Left ventricle myocardium inferior (tissue), 1 donor: ENCODE data around the gene UROC1. TPM values are rescaled to one million over a fixed set of nuclear protein-coding genes. Genes with fewer than 3 reads are reported as not detected.

ENCODE experiments used
- DNase-seq: peaks from one replicate; pipeline ENCODE4 v3.0.0-alpha.2; 2020
- H3K27ac ChIP-seq: fragments of 200-600 bp; replicated peaks from 2 replicates; pipeline ENCODE4 v1.8.0; 2021
- H3K27me3 ChIP-seq: fragments of 200-600 bp; 2 replicates; pipeline ENCODE4 v1.8.0; 2021; ENCODE audit warnings: low read depth
- H3K36me3 ChIP-seq: fragments of 200-600 bp; 2 replicates; pipeline ENCODE4 v1.8.0; 2021
- H3K4me1 ChIP-seq: fragments of 200-600 bp; 2 replicates; pipeline ENCODE4 v1.8.0; 2021
- H3K4me3 ChIP-seq: fragments of 200-600 bp; 2 replicates; pipeline ENCODE4 v1.8.0; 2021; ENCODE audit warnings: mild to moderate bottlenecking, moderate library complexity
- H3K9me3 ChIP-seq: fragments of 200-600 bp; replicated peaks from 2 replicates; pipeline ENCODE4 v1.8.0; 2021
- intact Hi-C: fragments of 100-400 bp; cut with micrococcal nuclease; formaldehyde crosslinking; loops from one replicate; pipeline ENCODE4 v1.11.0; 2022
- total RNA-seq: library from RNA; stranded (reverse); fragmentation: NEBNext Ultra II Directional; extraction: Animal tissue kit (Norgen Biotek cat#: 25700); gene quantifications from one replicate; pipeline ENCODE4 v1.2.1, GENCODE V29; 2021
- TF ChIP-seq, protein P1 (sequence below): fragments of 200-600 bp; IDR thresholded peaks from 2 replicates; pipeline ENCODE4 v1.8.0; 2021; ENCODE audit warnings: antibody characterized with exemption, mild to moderate bottlenecking, borderline replicate concordance
- donor health status: DM: no; HTN: yes; CAD: no; lungs with severe emphysema.

Gene UROC1
- total RNA-seq, 1 donor from 2014 or later = not detected

DNA sequence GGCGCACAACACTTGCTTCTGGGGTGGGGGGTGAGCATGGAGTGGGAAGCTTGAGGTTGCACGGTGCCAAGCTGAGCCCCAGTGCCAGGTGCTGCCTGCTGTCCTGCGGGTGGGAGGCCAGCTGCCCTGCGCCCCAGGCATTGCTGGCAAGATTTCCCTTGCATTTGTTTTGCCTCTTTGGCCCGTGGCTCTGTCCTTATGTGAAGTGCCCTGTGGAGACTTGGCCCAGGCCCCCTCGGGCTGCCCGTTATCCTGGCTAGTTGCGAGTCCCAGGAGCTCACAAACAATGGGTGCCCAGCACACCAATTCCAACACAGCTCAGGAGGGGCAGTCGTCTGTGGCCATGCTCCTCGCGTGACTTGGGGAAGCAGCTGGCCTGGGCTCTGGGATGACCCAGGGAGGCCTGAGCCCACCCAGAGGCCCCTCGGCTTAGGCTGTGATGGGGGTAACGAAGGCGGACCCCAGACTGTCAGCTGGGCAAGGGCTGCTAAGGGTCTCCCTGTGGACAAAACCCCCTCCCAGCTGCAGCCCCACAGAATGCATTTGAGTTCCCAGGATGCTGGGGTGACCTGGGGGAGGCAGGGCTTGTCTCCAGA lies 35.2 kb upstream of the UROC1 start:
- intact Hi-C loops = no loop called here
- Histone ChIP-seq H3K4me3 (no peak overlapping the region), H3K4me1 (peaks cover 13% of the 10 kb centered on the region), H3K9me3 (no peaks in the 10 kb centered on the region), H3K36me3 (no peaks in the 10 kb centered on the region), H3K27me3 (peaks cover 4% of the 10 kb centered on the region), H3K27ac (no peak overlapping the region)
- TF ChIP-seq, protein P1, sequence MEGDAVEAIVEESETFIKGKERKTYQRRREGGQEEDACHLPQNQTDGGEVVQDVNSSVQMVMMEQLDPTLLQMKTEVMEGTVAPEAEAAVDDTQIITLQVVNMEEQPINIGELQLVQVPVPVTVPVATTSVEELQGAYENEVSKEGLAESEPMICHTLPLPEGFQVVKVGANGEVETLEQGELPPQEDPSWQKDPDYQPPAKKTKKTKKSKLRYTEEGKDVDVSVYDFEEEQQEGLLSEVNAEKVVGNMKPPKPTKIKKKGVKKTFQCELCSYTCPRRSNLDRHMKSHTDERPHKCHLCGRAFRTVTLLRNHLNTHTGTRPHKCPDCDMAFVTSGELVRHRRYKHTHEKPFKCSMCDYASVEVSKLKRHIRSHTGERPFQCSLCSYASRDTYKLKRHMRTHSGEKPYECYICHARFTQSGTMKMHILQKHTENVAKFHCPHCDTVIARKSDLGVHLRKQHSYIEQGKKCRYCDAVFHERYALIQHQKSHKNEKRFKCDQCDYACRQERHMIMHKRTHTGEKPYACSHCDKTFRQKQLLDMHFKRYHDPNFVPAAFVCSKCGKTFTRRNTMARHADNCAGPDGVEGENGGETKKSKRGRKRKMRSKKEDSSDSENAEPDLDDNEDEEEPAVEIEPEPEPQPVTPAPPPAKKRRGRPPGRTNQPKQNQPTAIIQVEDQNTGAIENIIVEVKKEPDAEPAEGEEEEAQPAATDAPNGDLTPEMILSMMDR = no peak
- DNase-seq = no peak

DNA sequence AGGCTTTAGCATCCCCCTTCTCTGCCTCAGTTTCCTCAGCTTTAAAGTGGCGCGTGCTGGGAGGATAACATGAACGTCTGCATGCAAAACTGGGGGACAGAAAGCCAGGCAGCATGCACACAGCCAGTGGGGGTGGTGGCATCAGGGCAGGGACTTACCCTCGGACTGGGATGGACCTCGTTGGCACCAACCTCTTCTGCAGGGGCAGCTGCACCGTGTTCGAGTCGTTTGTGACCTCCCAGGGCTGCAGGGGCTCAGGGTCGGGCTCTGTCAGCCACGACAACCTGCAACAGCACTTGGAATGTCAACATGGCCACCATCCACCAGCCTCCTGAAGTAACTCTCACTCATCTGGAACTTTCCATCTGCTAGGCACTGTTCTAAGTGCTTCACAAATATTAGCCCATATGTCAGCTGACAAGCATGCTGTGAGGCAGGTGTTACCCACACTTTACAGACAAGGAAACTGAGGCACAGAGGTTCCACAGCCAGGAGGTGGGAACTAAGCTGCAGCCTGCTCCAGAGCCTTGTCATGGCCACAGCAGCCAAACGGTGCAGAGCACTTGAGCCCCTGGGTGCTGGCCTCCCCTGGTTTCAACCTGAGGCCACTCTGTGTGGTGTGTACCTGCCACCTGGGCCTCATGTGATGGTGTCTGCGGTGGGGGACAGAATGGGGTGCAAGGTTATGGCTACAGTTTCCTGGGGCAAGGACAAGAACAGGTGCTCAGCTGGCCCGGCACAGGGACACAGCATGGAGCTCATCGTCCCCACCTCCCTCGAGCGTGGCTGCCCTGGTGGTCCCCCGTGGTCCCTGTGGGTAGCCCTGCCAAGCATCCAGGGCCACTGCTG lies 34.5 kb upstream of the UROC1 start:
- H3K9me3 ChIP-seq = no peaks in the 10 kb centered on the region
- H3K4me3 ChIP-seq = no peak overlapping the region
- intact Hi-C loops = no loop called here
- H3K4me1 ChIP-seq = peaks cover 13% of the 10 kb centered on the region
- no peaks in the 10 kb centered on the region for H3K36me3 ChIP-seq
- TF ChIP-seq, protein P1 = no peak
- no peak overlapping the region for H3K27ac ChIP-seq
- H3K27me3 ChIP-seq = peaks cover 4% of the 10 kb centered on the region
- no peak for DNase-seq

DNA sequence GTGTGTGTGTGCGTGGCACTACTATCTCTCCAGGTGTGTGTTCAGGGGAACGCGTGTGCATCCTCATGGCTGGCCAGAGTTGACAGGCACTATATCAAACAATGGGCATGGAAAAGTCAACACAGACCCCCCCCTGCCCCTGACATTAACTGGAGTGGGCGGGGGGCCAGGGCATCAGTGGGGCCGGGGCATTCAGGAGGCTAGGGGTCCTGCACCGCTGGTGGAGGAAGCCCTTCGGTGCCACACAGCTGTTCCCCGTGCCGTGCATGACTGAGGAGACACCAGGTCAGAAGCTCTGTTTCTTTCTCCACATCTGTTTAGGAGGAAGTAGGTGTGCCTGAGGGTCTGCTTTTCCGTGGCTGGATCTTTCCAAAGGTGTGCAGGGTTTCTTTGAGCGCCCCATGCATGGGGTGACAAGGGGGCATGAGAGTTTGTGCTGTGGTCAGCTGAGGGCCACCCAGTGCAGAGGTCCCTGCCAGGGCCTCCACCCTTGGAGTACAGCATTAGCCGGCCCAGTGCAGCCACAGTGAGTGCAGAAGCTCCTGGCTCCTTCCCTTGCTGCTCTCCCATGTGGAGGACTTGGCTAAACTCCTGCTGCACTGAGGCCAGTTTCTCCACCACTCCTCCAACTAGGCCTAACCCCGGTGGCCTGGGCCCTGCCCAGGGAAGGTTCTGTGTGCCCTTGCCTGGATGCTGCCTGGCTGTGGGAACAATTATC lies 33.7 kb upstream of the UROC1 start:
- Histone ChIP-seq H3K36me3 (no peaks in the 10 kb centered on the region), H3K4me1 (peaks cover 13% of the 10 kb centered on the region), H3K27me3 (peaks cover 9% of the 10 kb centered on the region), H3K27ac (no peak overlapping the region), H3K9me3 (no peaks in the 10 kb centered on the region), H3K4me3 (no peak overlapping the region)
- intact Hi-C loops = no loop called here
- TF ChIP-seq, protein P1 = no peak
- no peak for DNase-seq

DNA sequence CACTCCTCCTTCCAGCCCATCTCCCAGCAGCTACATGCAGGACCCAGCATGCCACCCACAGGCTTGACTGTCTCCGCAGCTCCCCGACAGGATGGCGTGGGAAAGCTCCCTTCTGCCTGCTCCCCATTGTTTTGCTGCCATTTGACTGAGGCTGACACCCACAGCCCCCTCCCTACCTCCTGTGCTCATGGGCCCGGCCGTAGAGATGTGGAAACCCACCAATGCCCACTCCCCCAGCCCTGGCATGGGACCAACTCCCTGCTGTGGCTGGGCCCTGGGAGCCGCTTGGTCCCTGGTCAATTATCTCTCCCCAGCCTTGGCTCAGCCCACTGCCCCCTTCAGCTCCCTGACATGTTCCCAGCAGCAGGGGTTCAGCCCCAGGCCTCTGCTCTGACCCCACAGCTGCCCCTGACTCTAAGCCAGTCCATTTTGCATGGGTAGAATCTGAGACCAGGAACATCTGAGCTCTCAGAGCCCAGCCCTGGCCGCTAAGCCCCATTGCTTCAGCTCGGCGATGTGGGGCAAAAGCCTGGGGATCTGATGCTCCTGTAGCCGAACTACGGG lies 33.0 kb upstream of the UROC1 start:
- Histone ChIP-seq H3K36me3 (no peaks in the 10 kb centered on the region), H3K27me3 (peaks cover 9% of the 10 kb centered on the region), H3K27ac (no peak overlapping the region), H3K4me1 (peaks cover 13% of the 10 kb centered on the region), H3K4me3 (no peak overlapping the region), H3K9me3 (no peaks in the 10 kb centered on the region)
- TF ChIP-seq, protein P1 = no peak
- no peak for DNase-seq
- intact Hi-C loops = no loop called here

DNA sequence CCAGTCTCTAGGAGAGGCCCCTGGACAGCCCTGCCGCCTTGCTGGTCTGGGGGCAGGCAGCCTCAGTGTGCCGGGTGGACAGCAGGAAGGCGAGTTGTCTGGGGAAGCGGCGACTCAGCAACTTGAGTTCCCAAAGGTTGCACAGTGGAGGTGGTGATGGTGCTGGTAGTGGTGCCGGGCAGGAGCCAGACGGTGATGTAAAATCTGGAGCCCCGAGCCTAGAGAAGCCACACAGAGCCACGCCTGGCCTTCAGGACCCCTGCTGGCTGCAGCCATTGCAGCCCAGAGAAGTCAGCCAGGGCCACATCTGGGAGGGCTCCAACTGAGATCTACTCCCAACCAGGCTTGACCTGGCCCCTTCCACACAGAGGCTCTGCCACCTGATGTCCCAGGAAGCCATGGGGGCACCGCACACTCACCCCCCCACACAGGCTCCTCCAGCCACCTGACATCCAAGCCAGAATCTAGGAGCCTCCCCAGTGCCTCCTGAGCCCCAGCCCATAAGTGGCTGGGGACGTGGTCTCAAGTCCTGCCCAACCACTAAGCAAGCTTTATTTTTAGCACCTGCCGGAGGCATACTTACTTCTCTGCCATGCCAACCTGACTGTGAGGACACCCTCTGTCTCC lies 32.4 kb upstream of the UROC1 start:
- intact Hi-C loops = no loop called here
- H3K27ac ChIP-seq = no peak overlapping the region
- no peak for DNase-seq
- TF ChIP-seq, protein P1 = no peak
- H3K27me3 ChIP-seq = peaks cover 9% of the 10 kb centered on the region
- H3K4me1 ChIP-seq = peaks cover 13% of the 10 kb centered on the region
- H3K36me3 ChIP-seq = no peaks in the 10 kb centered on the region
- H3K9me3 ChIP-seq = no peaks in the 10 kb centered on the region
- no peak overlapping the region for H3K4me3 ChIP-seq
